ENCODE measurements around the gene HUS1B.
"Not testable (repeated sequence)": the region's sequence is repeated elsewhere in the genome, so short reads cannot be mapped to it uniquely, and the experiment has no call there.

GRCh38 chr6:694431-695126, 37.7 kb upstream of the HUS1B start:
- not testable (repeated sequence) for TF ChIP-seq CTCF (conservative IDR thresholded peaks at IDR 0.05); EZH2 (IDR thresholded peaks at IDR 0.05; ENCODE audit: low read depth)
